SK-N-SH (cell line): ENCODE data around the gene LPIN1. TPM values are rescaled to one million over a fixed set of nuclear protein-coding genes. Genes with fewer than 3 reads are reported as not detected.
"Not testable (repeated sequence)": the region's sequence is repeated elsewhere in the genome, so short reads cannot be mapped to it uniquely, and the experiment has no call there.

ENCODE experiments used
- CTCF ChIA-PET: fragments of 300-600, 350-600 bp; formaldehyde crosslinking; extraction: SDS; loops from one replicate; lab custom pipeline; 2021; lab: Yijun Ruan, JAX
- POLR2A ChIA-PET: fragments of 350-600 bp; sonication (Branson Sonifier 250); formaldehyde crosslinking; extraction: SDS; loops from one replicate; lab custom pipeline; 2020; ENCODE audit warnings: antibody characterized with exemption, inconsistent platforms; lab: Yijun Ruan, JAX
- DNase-seq: peaks from one replicate; pipeline ENCODE4 v3.0.0; 2012
- H2AFZ ChIP-seq: fragments of 200-600 bp; sonication (generic); 2 replicates; pipeline ENCODE4 v1.8.1; 2016; ENCODE audit warnings: antibody characterized with exemption, mild to moderate bottlenecking, low read depth
- H3F3A ChIP-seq: fragments of 200-600 bp; sonication (generic); replicated peaks from 2 replicates; pipeline ENCODE3; 2016; ENCODE audit warnings: antibody characterized with exemption, mild to moderate bottlenecking; ENCODE audit not compliant: insufficient read depth
- H3K27ac ChIP-seq, 2 experiments: fragments of 200-500 bp in 1 of 2; fragments of 200-600 bp in 1 of 2; sonication (Bioruptor generic) in 1 of 2; sonication (generic), shearing (Covaris generic) in 1 of 2; 2 replicates each; pipeline versions ENCODE4 v1.5.1 to v1.6.1; 2014 to 2016; ENCODE audit warnings: low read depth in 2 of 2, inconsistent platforms in 1 of 2, low read length in 1 of 2, mild to moderate bottlenecking in 1 of 2, mixed read lengths in 1 of 2
- H3K27me3 ChIP-seq: fragments of 200-600 bp; sonication (generic), shearing (Covaris generic); 2 replicates; pipeline ENCODE4 v1.6.1; 2016; ENCODE audit warnings: mixed run types; ENCODE audit not compliant: insufficient read depth
- H3K36me3 ChIP-seq, 2 experiments: fragments of 200-500 bp in 1 of 2; fragments of 200-600 bp in 1 of 2; sonication (Bioruptor generic) in 1 of 2; sonication (generic) in 1 of 2; replicated peaks in 1 of 2; 2 replicates each; pipeline versions ENCODE3 to v1.5.1; 2014 to 2016; ENCODE audit warnings: low read length in 1 of 2, mild to moderate bottlenecking in 1 of 2; ENCODE audit not compliant: insufficient read depth in 2 of 2, control insufficient read depth in 1 of 2
- H3K4me1 ChIP-seq, 2 experiments: fragments of 200-500 bp in 1 of 2; fragments of 200-600 bp in 1 of 2; sonication (Bioruptor generic) in 1 of 2; sonication (generic), shearing (Covaris generic) in 1 of 2; 2 replicates each; pipeline versions ENCODE4 v1.5.1 to v1.6.1; 2014 to 2016; ENCODE audit warnings: low read depth in 1 of 2, low read length in 1 of 2, mixed run types in 1 of 2; ENCODE audit not compliant: insufficient read depth in 2 of 2, control insufficient read depth in 1 of 2
- H3K4me2 ChIP-seq: fragments of 200-600 bp; sonication (generic), shearing (Covaris generic); 2 replicates; pipeline ENCODE4 v1.6.1; 2017; ENCODE audit warnings: mixed run types
- H3K4me3 ChIP-seq, 2 experiments: fragments of 200-500 bp in 1 of 2; fragments of 200-600 bp in 1 of 2; sonication (Bioruptor generic) in 1 of 2; sonication (generic), shearing (Covaris generic) in 1 of 2; 2 replicates each; pipeline versions ENCODE4 v1.5.1 to v1.8.1; 2014 to 2016; ENCODE audit warnings: low read depth in 2 of 2, inconsistent platforms in 1 of 2, low read length in 1 of 2, mild to moderate bottlenecking in 1 of 2, mixed read lengths in 1 of 2, moderate library complexity in 1 of 2
- H3K79me2 ChIP-seq: fragments of 200-600 bp; sonication (generic); 2 replicates; pipeline ENCODE4 v1.8.1; 2017; ENCODE audit warnings: mild to moderate bottlenecking; ENCODE audit not compliant: insufficient read depth
- H3K9ac ChIP-seq: fragments of 200-600 bp; sonication (generic); 2 replicates; pipeline ENCODE4 v1.6.1; 2017; ENCODE audit warnings: mixed run types
- H3K9me2 ChIP-seq: fragments of 200-600 bp; sonication (generic); 2 replicates; pipeline ENCODE4 v1.6.1; 2017; ENCODE audit warnings: mixed run types
- H3K9me3 ChIP-seq: fragments of 200-600 bp; sonication (generic); 2 replicates; pipeline ENCODE4 v1.6.1; 2017; ENCODE audit warnings: mixed run types, mild to moderate bottlenecking, moderate library complexity
- H4K20me1 ChIP-seq: fragments of 200-600 bp; sonication (generic); 2 replicates; pipeline ENCODE4 v1.6.1; 2017; ENCODE audit warnings: mild to moderate bottlenecking, mixed run types; ENCODE audit not compliant: insufficient read depth
- NFIC ChIP-seq: IDR thresholded peaks from 2 replicates; pipeline ENCODE4 v1.4.0; 2012; ENCODE audit warnings: borderline replicate concordance
- REST ChIP-seq: IDR thresholded peaks from 2 replicates; pipeline ENCODE4 v1.6.1; 2012; ENCODE audit warnings: mild to moderate bottlenecking, low read depth, low read length, moderate library complexity
- TCF12 ChIP-seq: IDR thresholded peaks from 2 replicates; pipeline ENCODE4 v1.4.0; 2012
- WGBS: methylation state at CpG from one replicate; pipeline ENCODE4 v1.1.6; 2017; ENCODE audit warnings: low lambda C conversion rate; 5-methylcytosine and 5-hydroxymethylcytosine counted together
- polyA plus RNA-seq, 3 experiments: library from polyadenylated mRNA; depleted of rRNA; stranded (reverse); fragments of >200 nt; gene quantifications; 2 replicates each; pipeline ENCODE4 v1.2.3, GENCODE V29; 2012

LPIN1 gene
- polyA plus RNA-seq, 1 of the 3 experiments (the other 2 are of a cell fraction): 22.1 TPM

GRCh38 chr2:11842336-11842735 is 95.9 kb downstream of the LPIN1 start:
- Histone ChIP-seq H4K20me1 (no peaks in the 10 kb centered on the region), H2AFZ (no peak overlapping the region), H3K9ac (no peak overlapping the region), H3F3A (no peaks in the 10 kb centered on the region), H3K27ac (no peak overlapping the region), H3K4me2 (no peak overlapping the region), H3K4me1 (peaks cover 0 to 3% of the 10 kb centered on the region in 2 experiments; a peak in 1 of 4 replicates), H3K9me2 (no peaks in the 10 kb centered on the region), H3K9me3 (no peaks in the 10 kb centered on the region), H3K27me3 (no peaks in the 10 kb centered on the region), H3K36me3 (no peaks in the 10 kb centered on the region), H3K79me2 (no peaks in the 10 kb centered on the region), H3K4me3 (no peak overlapping the region)
- POLR2A ChIA-PET: no interaction called here
- DNase-seq: no peak
- CTCF ChIA-PET: interaction anchor here (0.6 to 3.2 kb wide), 5 partner anchors 13 to 875 kb away, joined by 3 to 15 read pairs (median 6); partner anchors contain the start of gene TRIB2
- TF ChIP-seq NFIC (peak; percentile 51; the same call in 1 of the 2 replicates), TCF12 (0 out of 2 replicates have a peak, but pooled peaks have one; percentile 14), REST (no peak)
- WGBS: 48% methylated on average over 2 of the region's 2 CpGs

GRCh38 chr2:11844798-11845197 is 98.4 kb downstream of the LPIN1 start:
- H3K36me3 ChIP-seq, H3K79me2 ChIP-seq, H2AFZ ChIP-seq, H3K9ac ChIP-seq, H3K4me2 ChIP-seq, H3K4me3 ChIP-seq, DNase-seq, POLR2A ChIA-PET, H4K20me1 ChIP-seq, H3K4me1 ChIP-seq, H3K9me3 ChIP-seq, H3K27me3 ChIP-seq, CTCF ChIA-PET, H3K27ac ChIP-seq, H3F3A ChIP-seq, H3K9me2 ChIP-seq: not testable (repeated sequence)
- WGBS: 43% methylated on average over 1 of the region's 1 CpG

GRCh38 chr2:11847935-11848334 is 101.5 kb downstream of the LPIN1 start:
- H3K4me3 ChIP-seq, H3K9ac ChIP-seq, H3K27me3 ChIP-seq, H3K9me2 ChIP-seq, H3K9me3 ChIP-seq, H2AFZ ChIP-seq, H3K4me2 ChIP-seq, DNase-seq, H3K4me1 ChIP-seq, POLR2A ChIA-PET, H4K20me1 ChIP-seq, H3K79me2 ChIP-seq, H3K27ac ChIP-seq, H3K36me3 ChIP-seq, H3F3A ChIP-seq: not testable (repeated sequence)
- WGBS: 51% methylated on average over 2 of the region's 2 CpGs
- CTCF ChIA-PET: interaction anchor here (2.2 kb wide), 1 partner anchor 1083 kb away, joined by 6 read pairs; no protein-coding TSS in a partner anchor
